ENCODE measurements around the gene CACNA1B. TPM values are rescaled to one million over a fixed set of nuclear protein-coding genes. Genes with fewer than 3 reads are reported as not detected.
A peak's percentile ranks its signal among the peaks of the same experiment; 100 is the strongest.

CACNA1B gene
- total and polyA plus RNA-seq, 9 of the 15 experiments (the other 6 are each of a cell fraction or from before 2014, with no cell fraction given): 0.01 to 0.04 TPM; not detected in 7

DNA sequence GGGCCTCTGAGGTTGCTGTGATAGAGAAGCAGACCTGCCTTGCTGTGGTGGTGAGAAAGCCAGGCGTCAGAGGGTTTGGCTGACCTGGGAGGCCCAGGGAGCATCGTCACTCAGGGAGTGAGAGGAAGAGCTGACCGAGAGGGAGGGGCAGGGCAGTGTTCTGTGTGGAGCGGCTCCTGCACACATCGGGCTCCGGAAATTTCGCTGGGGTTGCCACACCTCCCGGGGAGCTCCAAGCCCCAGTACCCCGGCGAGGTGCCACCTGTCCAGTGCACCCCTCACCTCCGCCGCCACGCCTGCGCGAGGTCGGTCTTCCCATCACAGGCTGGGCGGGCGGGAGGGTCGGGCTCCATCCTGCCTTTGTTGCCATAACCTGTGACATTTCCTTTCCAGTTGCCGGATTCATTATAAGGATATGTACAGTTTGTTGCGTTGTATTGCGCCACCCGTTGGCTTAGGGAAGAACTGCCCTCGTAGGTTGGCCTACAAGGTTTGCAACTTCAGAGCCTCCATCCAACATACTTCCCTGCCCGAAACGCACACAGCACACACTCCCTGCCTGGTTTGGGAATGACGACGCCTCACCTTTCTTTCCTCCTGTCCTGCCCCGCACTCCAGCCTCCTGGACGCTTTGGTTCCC, 223.2 kb downstream of the CACNA1B start (continued):
- TF ChIP-seq, protein P1, sequence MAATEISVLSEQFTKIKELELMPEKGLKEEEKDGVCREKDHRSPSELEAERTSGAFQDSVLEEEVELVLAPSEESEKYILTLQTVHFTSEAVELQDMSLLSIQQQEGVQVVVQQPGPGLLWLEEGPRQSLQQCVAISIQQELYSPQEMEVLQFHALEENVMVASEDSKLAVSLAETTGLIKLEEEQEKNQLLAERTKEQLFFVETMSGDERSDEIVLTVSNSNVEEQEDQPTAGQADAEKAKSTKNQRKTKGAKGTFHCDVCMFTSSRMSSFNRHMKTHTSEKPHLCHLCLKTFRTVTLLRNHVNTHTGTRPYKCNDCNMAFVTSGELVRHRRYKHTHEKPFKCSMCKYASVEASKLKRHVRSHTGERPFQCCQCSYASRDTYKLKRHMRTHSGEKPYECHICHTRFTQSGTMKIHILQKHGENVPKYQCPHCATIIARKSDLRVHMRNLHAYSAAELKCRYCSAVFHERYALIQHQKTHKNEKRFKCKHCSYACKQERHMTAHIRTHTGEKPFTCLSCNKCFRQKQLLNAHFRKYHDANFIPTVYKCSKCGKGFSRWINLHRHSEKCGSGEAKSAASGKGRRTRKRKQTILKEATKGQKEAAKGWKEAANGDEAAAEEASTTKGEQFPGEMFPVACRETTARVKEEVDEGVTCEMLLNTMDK (IDR thresholded peaks at IDR 0.05; ENCODE audit: borderline replicate concordance, insufficient read depth, low read depth, low read length, poor library complexity, severe bottlenecking): peak; percentile 49
- TF ChIP-seq SMC3 (conservative IDR thresholded peaks at IDR 0.05; ENCODE audit: insufficient read depth, low read depth, low read length): 0 out of 2 replicates have a peak, but pooled peaks have one; percentile 37

GRCh38 chr9:138101444-138102234, 224.1 kb downstream of the CACNA1B start:
- Histone ChIP-seq H3K36me3 (ENCODE audit: control insufficient read depth, insufficient read depth, low read length) (no peaks in the 10 kb centered on the region), H3K9ac (ENCODE audit: insufficient read depth in 1 of 2, low read depth in 2 of 2, low read length in 2 of 2) (no peak overlapping the region; a peak in 1 of 4 replicates), H3K4me3 (no peak overlapping the region), H3K27me3 (ENCODE audit: control insufficient read depth in 2 of 2, insufficient read depth in 2 of 2, low read length in 2 of 2) (peaks cover 0 to 62% of the 10 kb centered on the region in 2 experiments; a peak in 2 of 5 replicates), H3K79me2 (ENCODE audit: control insufficient read depth, insufficient read depth, low read length) (no peaks in the 10 kb centered on the region), H3K9me3 (replicated peaks; ENCODE audit: control insufficient read depth, insufficient read depth, low read depth, low read length) (no peaks in the 10 kb centered on the region), H2AFZ (ENCODE audit: low read depth, low read length) (no peak overlapping the region), H3K27ac (ENCODE audit: extremely low read depth, low read depth, low read length) (no peak overlapping the region), H4K20me1 (replicated peaks; ENCODE audit: control insufficient read depth, insufficient read depth, low read length) (no peaks in the 10 kb centered on the region; the same call in 1 of the 2 replicates), H3K9me1 (ENCODE audit: control insufficient read depth, insufficient read depth, low read length) (no peaks in the 10 kb centered on the region), H3K4me1 (replicated peaks in 1 of 2; ENCODE audit: control insufficient read depth in 2 of 2, insufficient read depth in 2 of 2, low read length in 2 of 2) (peaks cover 0 to 4% of the 10 kb centered on the region in 2 experiments; a peak in 2 of 5 replicates), H3K4me2 (ENCODE audit: insufficient read depth, low read length) (no peak overlapping the region)
- in situ Hi-C loops (cut with MboI): no loop called here
- ChIA-PET CTCF (ENCODE audit: low intra/inter-chr PET ratio) (no interaction called here), POLR2A (interaction anchor here (0.6 to 1.2 kb wide), 2 partner anchors 14 to 130 kb away, joined by 3 to 4 read pairs; no protein-coding TSS in a partner anchor)
- 3% methylated on average over 10 of the region's 16 CpGs for WGBS (ENCODE audit: insufficient coverage, low coverage, missing lambda C conversion rate)
- FAIRE-seq (no peak), ATAC-seq (no peak), DNase-seq (ENCODE audit: extremely low read depth in 1 of 4, low spot score in 3 of 4) (no peak)
- no TSS peak for BruUV-seq (replicated peaks)
- intact Hi-C loops (cut with micrococcal nuclease): loop anchor here (5.0 kb wide), 1 partner anchor 429 kb away; no protein-coding TSS in a partner anchor
- TF ChIP-seq CTBP1 (IDR thresholded peaks at IDR 0.05; ENCODE audit: borderline replicate concordance): no peak
- TF ChIP-seq, protein P2, sequence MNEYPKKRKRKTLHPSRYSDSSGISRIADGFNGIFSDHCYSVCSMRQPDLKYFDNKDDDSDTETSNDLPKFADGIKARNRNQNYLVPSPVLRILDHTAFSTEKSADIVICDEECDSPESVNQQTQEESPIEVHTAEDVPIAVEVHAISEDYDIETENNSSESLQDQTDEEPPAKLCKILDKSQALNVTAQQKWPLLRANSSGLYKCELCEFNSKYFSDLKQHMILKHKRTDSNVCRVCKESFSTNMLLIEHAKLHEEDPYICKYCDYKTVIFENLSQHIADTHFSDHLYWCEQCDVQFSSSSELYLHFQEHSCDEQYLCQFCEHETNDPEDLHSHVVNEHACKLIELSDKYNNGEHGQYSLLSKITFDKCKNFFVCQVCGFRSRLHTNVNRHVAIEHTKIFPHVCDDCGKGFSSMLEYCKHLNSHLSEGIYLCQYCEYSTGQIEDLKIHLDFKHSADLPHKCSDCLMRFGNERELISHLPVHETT (CRISPR knock-in tag; conservative IDR thresholded peaks at IDR 0.05 in 1 of 2, IDR thresholded peaks at IDR 0.05 in 1 of 2): no peak
- TF ChIP-seq, protein P3, sequence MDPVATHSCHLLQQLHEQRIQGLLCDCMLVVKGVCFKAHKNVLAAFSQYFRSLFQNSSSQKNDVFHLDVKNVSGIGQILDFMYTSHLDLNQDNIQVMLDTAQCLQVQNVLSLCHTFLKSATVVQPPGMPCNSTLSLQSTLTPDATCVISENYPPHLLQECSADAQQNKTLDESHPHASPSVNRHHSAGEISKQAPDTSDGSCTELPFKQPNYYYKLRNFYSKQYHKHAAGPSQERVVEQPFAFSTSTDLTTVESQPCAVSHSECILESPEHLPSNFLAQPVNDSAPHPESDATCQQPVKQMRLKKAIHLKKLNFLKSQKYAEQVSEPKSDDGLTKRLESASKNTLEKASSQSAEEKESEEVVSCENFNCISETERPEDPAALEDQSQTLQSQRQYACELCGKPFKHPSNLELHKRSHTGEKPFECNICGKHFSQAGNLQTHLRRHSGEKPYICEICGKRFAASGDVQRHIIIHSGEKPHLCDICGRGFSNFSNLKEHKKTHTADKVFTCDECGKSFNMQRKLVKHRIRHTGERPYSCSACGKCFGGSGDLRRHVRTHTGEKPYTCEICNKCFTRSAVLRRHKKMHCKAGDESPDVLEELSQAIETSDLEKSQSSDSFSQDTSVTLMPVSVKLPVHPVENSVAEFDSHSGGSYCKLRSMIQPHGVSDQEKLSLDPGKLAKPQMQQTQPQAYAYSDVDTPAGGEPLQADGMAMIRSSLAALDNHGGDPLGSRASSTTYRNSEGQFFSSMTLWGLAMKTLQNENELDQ (CRISPR knock-in tag; IDR thresholded peaks at IDR 0.05; ENCODE audit: borderline replicate concordance): no peak
- TF ChIP-seq FOXJ3 (CRISPR knock-in tag; IDR thresholded peaks at IDR 0.05): no peak
- no peak for TF ChIP-seq ZNF431 (CRISPR knock-in tag; IDR thresholded peaks at IDR 0.05)
- no peak for TF ChIP-seq ESRRA (IDR thresholded peaks at IDR 0.05; ENCODE audit: borderline replicate concordance, low read depth)
- TF ChIP-seq TAF15 (IDR thresholded peaks at IDR 0.05; ENCODE audit: low read depth, low read length): no peak
- TF ChIP-seq, protein P4, sequence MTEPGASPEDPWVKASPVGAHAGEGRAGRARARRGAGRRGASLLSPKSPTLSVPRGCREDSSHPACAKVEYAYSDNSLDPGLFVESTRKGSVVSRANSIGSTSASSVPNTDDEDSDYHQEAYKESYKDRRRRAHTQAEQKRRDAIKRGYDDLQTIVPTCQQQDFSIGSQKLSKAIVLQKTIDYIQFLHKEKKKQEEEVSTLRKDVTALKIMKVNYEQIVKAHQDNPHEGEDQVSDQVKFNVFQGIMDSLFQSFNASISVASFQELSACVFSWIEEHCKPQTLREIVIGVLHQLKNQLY (CRISPR knock-in tag; conservative IDR thresholded peaks at IDR 0.05): no peak
